Hematopoietic multipotent progenitor cell treated with erythropoietin and hydrocortisone succinate and interleukin-3 and kit ligand, for 8 days (in vitro differentiated cells): ENCODE data around the gene R3HDM1.
"Not testable (repeated sequence)": the region's sequence is repeated elsewhere in the genome, so short reads cannot be mapped to it uniquely, and the experiment has no call there.

Experiments
- DNase-seq: peaks from one replicate; pipeline ENCODE4 v3.0.0-alpha.2; 2015

R3HDM1 gene

GRCh38 chr2:135573620-135574019 lies 42.3 kb downstream of the R3HDM1 start:
- no peak for DNase-seq

- no peak for DNase-seq
These were observed 50.0 kb downstream of the R3HDM1 start for GRCh38 chr2:135581282-135581681.

GRCh38 chr2:135582383-135582782 lies 51.1 kb downstream of the R3HDM1 start:
- no peak for DNase-seq

DNA sequence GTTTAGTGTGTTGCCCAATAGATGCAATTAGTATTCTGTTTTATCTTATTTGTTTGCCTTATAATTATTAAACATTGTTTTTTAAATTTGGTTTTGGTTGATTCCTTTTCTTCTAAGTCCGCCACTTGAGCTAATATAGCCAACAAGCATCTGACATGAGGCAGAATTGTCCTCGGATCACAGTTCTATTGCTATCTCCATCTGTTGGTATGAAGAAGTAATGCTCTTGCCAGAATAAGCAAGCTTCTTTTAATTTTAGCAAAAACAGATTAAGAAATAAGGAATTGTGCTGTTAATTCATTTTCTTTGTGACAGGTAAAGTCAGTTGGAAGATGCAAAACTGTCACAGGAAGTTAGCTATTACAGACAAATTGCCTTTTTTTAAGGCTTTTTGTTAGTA lies 54.3 kb downstream of the R3HDM1 start:
- DNase-seq, result no peak

GRCh38 chr2:135586148-135586547 lies 54.9 kb downstream of the R3HDM1 start:
- DNase-seq, result no peak

DNA sequence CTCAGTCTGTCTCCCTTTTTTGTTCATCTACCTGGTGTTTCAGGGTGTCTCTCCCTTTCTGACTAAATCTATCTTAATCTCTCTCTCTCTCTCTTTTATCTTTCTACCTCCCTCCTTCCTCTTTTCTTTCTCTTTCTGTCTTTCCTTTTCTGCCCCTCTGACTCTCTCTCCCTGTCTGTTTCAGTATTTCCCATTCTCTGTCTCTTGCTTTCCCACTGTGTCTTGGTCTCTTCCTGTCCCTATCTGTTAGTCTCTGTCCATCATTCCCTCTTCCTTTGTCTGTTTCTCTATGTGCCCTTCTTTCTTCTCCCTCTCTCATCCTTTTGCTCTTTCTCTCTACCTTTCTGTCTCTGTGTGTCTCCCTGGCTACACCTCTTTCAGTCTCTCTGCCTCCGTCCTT lies 56.7 kb downstream of the R3HDM1 start:
- no peak for DNase-seq

DNA sequence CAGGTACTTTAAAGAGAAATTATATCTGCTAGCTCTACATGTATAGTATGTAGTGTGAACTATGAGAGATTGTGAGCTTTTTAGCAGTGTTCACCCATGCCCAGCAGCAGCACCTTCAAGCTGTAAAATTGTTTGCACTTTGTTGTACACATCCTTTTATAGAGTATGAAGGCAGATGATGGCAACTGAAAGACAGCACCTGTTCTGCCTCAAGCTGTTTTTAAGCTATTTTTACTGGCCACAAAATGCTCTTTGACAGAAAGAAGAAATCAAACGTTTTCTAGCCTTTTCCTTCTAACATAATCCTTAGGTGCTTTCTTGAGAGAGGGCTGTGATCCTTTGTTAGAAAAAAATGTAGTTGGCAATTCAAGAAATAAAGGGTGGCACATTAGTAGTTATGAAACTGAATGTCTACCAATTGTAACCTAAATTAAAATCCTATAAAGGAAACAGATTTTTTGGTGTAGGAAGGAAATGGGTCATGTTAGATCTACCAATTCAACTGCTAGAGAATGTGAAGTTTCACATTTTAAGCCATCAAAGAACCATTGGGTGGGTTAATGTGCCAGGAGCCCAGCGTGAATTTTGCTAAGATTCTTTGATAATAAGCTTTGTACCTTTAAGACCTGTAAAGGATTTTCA lies 59.5 kb downstream of the R3HDM1 start:
- no peak for DNase-seq

DNA sequence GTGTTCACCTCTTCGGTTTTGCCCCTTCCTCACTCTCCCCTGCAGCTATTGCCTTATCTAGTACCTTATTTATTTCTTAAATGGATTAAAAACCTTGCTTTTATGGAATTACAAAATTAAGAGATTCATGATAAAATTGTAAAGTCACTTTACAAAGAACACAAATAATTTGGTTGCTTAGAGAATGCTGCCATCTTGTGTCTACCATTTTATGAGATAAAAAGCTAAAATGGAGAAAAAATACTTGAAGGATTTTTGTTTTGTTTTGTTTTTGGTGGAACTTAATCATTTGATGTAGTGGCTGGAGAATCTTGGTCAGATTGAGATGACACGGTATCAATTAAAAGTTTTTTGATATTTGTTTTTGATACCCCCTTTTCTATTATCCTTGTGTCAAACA lies 69.6 kb downstream of the R3HDM1 start:
- peak; percentile 27 for DNase-seq

- DNase-seq, result no peak
These were observed 72.3 kb downstream of the R3HDM1 start for GRCh38 chr2:135603543-135603942.

GRCh38 chr2:135607561-135607960 lies 76.3 kb downstream of the R3HDM1 start:
- DNase-seq, result no peak

GRCh38 chr2:135612319-135612718 lies 81.0 kb downstream of the R3HDM1 start:
- DNase-seq, result no peak

DNA sequence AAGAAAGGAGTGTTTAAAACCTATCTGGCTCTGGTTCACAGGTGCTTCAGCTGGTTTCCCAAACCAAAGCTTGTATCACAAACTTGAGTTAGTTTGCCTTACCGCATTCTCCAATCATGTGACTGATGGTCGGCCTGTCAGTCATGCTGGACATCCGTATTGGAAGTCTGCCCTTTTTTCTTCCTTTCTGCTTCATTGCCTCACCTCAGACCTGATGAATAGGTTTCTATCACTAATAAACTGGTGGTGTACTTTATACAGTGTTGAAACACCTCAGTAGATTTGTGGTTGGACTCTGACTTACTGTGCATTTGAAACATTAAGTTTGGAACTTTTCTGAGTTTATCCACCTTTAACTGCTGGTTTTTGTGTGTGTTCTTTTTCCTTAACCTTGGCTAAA lies 84.1 kb downstream of the R3HDM1 start:
- no peak for DNase-seq

DNA sequence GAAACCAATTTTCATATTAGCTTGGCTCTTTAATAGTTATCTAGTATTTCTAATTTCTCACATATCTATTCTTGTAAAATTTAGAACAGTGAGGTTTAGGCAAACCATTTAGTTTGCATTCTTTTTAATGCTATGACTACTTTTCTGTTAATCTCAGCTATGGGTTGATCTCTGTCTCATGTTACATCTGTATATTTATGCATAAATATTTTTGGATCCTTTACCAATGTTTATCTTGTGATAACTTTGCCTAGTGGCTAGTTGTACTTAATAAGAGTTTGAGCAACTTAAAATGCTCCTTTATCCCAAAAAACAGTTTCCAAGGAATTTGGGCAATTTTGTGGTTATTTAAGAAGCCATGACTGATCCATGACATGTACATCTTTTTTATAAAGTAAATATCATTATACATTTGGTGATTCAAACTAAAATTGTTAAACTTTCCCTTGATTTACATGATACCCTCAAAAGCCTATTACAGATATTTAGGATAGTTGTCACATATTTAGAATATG lies 86.3 kb downstream of the R3HDM1 start:
- no peak for DNase-seq

GRCh38 chr2:135620198-135620597 lies 88.9 kb downstream of the R3HDM1 start:
- no peak for DNase-seq

DNA sequence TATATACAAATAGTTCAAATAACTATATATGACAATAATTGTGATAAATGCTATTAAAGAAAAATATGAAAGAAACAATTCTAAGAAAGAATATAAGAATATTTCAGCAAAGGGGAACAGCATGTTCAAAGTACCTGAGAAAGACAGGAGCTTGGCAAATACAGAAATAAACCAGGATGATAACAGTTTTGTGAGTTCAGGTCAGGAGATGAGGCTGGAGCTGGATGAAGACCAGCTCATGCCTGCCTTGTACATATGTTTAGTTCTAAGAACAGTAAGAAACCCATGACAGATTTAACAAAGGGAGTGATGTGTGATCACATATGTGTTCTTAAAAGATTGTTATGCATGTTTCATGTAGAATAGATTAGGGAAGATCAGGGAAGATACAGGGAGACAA lies 98.2 kb downstream of the R3HDM1 start:
- no peak for DNase-seq

DNA sequence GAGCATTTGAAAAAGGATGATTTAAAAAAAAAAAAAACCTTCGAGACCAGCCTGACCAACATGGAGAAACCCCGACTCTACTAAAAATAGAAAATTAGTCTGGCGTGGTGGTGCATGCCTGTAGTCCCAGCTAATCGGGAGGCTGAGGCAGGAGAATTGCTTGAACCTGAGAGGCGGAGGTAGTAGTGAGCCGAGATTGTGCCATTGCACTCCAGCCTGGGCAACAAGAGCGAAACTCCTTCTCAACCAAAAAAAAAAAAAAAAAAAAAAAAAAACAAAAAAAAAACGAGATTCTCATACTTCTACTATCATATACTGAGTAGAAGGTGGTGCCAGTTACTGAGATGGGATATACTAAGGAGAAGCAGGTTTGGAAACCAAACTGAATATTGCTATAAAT lies 98.8 kb downstream of the R3HDM1 start:
- not testable (repeated sequence) for DNase-seq

- no peak for DNase-seq
These were observed 99.2 kb downstream of the R3HDM1 start for GRCh38 chr2:135630488-135630887.

DNA sequence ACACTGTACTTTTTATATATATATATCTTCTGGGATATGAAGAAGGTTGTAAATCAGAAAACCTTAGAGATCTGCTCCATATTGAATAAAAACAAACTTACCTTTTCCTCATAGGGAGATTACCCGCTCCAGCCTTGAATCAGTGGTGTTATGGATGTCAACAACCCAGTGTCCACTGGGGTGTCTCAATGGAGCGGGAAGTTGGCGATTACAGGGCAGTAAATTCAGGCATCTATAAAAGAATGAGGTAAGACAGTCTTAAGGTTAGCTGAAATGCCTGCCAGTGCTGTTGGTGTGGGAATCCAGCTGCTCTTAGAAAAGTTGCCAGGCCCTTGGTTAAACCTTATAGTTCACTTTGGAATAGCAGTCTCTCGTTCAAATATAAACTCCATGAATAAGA lies 102.3 kb downstream of the R3HDM1 start:
- no peak for DNase-seq

GRCh38 chr2:135635212-135635835 lies 104.0 kb downstream of the R3HDM1 start:
- DNase-seq, result no peak

- no peak for DNase-seq
These were observed 105.7 kb downstream of the R3HDM1 start for GRCh38 chr2:135636982-135637381.

DNA sequence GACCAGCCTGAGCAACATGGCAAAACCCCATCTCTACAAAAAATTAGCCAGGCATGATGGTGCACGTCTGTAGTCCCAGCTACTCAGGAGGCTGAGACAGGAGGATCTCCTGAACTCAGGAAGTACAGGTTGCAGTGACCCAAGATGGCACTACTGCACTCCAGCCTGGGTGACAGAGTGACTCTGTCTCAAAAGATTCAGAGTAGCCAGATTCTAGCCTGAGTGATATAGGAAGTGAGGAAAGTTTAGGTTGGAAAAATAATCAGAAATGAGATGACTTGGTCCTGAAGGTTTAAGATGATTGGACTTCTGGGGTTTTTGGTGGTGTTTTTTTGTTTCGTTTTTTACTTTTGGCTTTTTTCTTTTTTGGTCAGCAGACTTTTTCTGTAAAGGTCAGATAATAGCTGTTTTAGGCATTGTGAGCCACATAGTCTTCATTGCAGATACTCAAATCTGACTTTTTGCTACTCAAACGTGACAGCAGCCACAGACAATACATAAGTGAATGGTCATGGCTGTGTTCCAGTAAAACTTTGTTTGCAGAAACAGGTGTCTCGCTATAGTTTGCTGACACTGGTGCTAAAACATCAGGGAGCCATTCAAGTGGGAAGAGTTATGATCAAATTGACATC lies 106.3 kb downstream of the R3HDM1 start:
- no peak for DNase-seq

DNA sequence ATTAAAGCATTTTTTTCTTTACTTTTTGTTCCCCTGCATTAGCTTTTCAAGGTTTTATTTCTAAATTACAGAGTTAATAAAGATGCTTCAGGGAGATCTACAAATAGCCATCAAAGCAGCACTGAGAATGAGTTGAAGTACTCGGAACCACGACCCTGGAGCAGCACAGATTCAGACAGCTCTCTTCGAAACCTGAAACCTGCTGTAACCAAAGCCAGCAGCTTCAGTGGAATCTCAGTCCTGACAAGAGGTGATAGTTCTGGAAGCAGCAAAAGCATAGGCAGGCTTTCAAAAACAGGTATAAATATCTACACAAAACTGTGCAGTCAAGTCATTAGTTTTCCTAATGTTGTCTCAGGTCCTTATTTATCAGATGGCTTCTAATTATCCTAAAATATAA lies 107.5 kb downstream of the R3HDM1 start:
- no peak for DNase-seq

- no peak for DNase-seq
These were observed 110.1 kb downstream of the R3HDM1 start for GRCh38 chr2:135641156-135642068.
